ENCODE results near the gene ADAMTS12.

DNA sequence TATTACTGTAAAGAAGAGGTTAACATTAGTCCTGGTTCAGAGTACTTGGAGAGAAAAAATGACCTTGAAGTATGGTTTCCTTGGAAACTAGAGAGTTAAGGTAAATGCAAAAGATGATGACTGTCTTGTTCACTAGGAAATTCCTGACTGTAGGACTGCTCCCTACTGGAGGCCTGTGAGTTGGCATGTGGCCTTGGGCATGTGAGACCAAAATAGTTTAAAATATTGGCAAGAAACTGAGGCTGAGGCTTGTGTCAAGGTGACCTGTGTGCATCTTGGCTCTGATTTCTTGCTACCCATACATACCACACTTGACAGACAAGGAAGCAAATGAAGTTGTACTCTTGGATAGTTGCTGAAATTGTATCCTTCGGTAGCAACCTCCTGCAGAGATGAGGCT, 354.6 kb downstream of the ADAMTS12 start:
- TF ChIP-seq CTCF (IDR thresholded peaks at IDR 0.05), result no peak
- TF ChIP-seq USF2 (IDR thresholded peaks at IDR 0.05; ENCODE audit: borderline replicate concordance, low read depth, low read length), result no peak
- no peak for TF ChIP-seq EP300 (IDR thresholded peaks at IDR 0.05; ENCODE audit: borderline replicate concordance in 1 of 2, low read depth in 1 of 2, low read length in 1 of 2)
- no peak for TF ChIP-seq TAF1 (IDR thresholded peaks at IDR 0.05; ENCODE audit: borderline replicate concordance, low read depth, low read length)

All from SK-N-SH (cell line).